ENCODE measurements around the gene ENTPD2.
"Not testable (repeated sequence)": the region's sequence is repeated elsewhere in the genome, so short reads cannot be mapped to it uniquely, and the experiment has no call there.

ENTPD2 gene

DNA sequence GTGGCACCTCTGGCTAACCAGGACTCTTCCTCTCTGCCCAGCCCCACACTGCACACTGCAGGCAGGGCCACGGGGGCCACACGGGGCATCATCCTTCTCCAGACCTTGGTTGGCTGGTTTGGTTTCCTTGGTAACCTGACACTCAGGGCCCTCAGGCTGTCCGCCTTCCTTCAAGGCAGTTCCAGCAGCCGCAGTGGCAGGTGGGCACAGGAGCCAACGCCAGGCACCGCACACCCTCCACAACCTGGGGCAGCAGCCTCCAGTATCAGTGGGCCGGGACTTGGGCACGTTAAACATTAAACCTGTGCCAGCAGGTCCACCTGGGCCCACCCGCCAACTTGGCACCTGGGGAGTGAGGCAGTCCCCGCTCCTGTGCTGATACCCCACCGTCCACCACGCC lies 9.8 kb downstream of the ENTPD2 start:
- no peak for DNase-seq

DNA sequence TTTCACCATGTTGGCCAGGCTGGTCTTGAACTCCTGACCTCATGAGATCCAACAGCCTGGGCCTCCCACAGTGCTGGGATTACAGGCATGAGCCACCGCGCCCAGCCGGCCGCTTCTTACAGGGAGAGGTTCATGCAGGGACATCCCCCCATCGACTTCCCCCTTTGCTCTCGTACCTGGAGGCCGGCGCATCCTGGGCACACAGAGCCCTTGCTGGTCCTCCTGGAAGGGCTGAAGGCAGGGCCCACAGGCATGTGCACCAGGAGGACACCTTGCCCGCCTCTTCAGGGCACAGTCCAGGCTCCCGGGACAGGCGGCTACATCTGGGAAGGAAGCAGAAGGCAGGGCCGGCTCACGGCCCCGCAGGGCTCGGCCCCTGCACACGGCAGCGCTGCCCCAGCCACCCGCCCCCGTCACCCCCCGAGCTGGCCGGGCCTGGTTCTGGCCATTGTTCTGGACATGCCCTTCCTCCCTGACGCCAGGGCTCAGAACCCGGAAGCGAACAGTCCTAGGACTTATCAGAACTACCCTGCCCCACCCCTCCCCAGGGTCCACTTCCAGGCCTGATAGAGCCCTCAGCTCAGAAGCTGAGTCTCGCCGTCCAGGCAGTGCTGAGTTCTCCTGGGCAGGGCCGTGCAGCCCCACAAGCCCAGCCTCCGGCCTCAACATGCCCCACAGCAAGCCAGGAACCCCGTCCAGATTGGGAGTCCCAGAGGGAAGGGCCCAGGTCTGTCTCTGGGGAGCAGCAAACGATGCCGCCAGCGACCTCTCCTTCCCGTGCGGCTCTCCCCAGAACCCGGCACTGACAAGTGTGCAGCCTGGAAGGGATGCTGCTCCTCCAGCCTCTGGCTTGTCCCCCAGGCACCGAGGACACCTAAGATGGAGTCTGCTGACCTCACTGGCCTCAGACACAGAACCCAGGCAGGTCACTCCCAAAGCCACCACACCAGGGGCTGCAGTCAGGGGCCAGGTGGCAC lies 10.8 kb downstream of the ENTPD2 start:
- DNase-seq, result no peak

- DNase-seq, result no peak
Observed at GRCh38 chr9:137041124-137041523, 12.7 kb downstream of the ENTPD2 start.

- no peak for DNase-seq
Observed at GRCh38 chr9:137040568-137040967, 13.3 kb downstream of the ENTPD2 start.

- DNase-seq, result no peak
Observed at GRCh38 chr9:137039611-137040366, 14.1 kb downstream of the ENTPD2 start.

DNA sequence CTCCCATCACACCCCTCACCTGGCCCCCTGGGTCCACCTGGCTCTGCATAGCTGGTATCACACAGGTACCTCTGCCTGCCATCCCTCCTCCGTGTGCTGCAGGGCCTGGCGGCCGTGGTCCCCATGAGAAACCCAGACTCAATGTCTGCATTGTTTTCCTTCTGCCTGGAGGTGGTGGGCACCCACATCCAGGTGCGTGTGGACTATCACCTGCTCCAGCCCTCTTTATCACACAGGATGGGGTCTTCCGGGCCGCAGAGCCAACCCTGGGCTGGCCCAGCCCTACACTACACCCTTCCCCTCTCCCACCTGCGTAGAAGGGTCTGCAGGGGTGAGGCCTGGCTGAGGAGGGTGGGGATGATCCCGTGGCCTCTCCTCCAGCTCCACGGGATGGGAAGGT lies 14.9 kb downstream of the ENTPD2 start:
- DNase-seq, result no peak

- no peak for DNase-seq
Observed at GRCh38 chr9:137037483-137037882, 16.4 kb downstream of the ENTPD2 start.

DNA sequence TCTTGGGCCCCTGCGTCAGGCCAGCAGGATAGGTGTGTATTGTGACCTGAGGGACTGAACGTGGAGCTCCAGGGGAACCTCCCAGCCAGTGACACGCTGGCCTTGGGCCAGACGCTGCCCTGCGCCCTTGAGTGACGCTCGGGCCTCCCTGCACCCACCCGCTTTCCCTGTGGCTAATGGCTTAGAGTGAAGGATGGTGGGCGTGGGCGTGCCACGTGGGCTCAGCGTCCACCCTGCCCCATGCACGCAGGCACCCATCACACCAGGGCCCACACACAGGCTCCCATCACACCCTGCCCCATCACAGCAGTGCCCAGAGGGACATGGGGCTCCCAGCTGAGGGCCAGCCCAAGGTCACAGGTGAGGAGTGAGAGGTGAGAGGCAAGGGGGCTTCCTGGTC lies 16.8 kb downstream of the ENTPD2 start:
- DNase-seq, result no peak

- no peak for DNase-seq
Observed at GRCh38 chr9:137035937-137036336, 17.9 kb downstream of the ENTPD2 start.

DNA sequence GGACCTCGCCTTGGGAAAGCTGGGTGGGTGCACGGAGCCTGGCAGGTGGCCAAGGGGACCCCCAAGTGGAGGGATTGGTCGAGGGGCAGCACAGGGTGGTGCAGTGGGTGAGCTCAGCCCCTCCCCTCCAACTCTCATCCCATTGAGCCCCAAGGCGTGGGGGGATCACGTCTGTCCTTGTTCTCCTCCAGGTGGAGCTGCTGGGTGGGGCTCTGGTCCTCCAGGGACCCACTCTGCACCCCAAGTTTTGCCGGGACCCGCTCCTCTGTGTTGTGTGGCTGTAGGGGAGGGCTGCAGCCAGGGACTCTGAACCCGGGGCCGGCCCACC lies 18.4 kb downstream of the ENTPD2 start:
- DNase-seq, result no peak

GRCh38 chr9:137034709-137035506 lies 19.0 kb downstream of the ENTPD2 start:
- no peak for DNase-seq

GRCh38 chr9:137034039-137034708 lies 19.7 kb downstream of the ENTPD2 start:
- no peak for DNase-seq

- not testable (repeated sequence) for DNase-seq
Observed at GRCh38 chr9:137033481-137033880, 20.4 kb downstream of the ENTPD2 start.

DNA sequence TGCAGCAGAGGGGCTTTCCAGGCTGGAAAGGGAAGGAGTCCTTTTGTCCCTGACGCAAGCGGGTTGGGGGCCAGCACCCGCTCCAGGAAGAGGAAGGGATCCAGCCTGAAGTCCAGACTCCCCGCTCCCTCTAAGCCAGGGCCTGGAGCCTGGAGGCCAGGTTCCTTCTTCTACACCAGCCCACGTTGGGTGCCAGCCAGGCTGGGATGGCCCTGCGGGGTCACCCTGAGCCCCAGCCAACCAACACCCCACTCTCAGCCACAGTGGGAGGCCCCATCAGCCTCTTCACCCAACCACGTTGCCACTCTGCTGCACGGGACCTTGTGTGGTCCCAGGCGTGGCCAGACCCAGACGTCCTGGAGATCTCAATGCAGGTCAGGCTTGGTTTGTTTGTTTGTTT lies 21.0 kb downstream of the ENTPD2 start:
- no peak for DNase-seq

GRCh38 chr9:137031904-137032640 lies 21.8 kb downstream of the ENTPD2 start, which contains the start of gene FUT7:
FUT7 (minus strand) TSS chr9:137032088; CDS start chr9:137031991, 97 bp downstream.
- no peak for DNase-seq

DNA sequence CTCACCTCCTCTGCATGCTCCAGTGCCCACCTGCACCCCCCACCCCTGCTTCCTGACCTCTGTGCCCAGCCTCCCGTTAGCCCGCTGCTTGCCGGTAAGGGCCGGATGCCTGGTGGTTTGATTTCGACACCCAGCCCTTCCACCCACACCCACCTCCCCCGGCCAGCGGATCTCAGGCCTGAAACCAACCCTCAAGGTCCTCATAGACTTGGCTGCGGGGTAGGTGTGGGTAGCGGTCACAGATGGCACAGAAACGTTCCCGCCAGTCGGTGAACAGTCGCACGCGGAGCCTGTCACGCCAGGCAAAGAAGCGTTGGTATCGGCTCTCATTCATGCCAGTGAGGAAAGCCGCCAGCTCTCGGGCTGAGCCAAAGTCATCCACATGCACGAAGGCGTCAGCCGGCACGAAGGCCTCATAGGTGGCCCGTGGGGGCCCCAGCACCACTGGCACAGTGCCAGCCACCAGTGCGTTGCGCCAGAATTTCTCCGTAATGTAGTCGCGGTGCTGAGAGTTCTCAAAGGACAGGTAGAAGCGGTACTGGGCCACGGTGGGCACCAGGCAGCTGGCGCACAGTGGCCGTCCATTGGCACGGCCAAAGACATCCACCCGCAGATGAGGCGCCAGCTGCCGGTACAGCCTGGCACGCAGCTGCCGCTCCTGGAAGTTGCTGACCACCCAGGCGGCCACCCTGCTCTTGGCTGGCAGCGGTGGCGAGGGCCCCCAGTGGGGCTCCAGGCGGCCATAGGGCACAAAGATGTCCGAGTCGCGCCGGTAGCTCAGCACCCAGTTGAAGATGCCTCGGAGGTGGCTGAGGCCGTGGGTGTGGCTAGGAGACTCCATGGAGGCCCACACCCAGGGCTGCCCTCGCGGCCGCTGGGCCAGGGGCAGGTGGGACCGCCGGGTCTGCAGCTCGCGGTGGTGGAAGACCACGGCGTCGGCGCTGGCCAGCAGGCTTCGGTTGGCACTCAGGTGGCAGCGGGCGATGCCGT lies 23.0 kb downstream of the ENTPD2 start:
- DNase-seq, result no peak

DNA sequence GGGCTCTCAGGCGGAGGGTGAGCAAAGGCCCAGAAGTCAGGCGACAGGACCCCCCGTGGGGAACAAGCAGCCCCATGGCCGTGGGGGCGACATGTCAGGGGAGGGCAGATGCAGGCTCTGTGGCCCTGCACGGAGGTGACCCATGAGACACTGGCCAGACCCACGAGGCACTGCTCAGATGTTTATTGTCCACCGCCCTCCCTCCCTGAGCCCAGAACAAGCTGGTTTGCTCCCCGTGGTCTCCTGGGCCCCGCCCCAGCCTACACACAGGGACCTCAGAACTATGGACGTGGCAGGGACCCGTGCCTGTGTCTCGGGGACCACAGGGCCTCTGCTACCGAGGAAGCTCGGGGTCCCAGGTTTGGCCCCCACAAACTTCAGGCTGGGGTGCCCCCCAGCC lies 23.9 kb downstream of the ENTPD2 start:
- no peak for DNase-seq

- DNase-seq, result no peak
Observed at GRCh38 chr9:137029058-137029936, 24.6 kb downstream of the ENTPD2 start.

DNA sequence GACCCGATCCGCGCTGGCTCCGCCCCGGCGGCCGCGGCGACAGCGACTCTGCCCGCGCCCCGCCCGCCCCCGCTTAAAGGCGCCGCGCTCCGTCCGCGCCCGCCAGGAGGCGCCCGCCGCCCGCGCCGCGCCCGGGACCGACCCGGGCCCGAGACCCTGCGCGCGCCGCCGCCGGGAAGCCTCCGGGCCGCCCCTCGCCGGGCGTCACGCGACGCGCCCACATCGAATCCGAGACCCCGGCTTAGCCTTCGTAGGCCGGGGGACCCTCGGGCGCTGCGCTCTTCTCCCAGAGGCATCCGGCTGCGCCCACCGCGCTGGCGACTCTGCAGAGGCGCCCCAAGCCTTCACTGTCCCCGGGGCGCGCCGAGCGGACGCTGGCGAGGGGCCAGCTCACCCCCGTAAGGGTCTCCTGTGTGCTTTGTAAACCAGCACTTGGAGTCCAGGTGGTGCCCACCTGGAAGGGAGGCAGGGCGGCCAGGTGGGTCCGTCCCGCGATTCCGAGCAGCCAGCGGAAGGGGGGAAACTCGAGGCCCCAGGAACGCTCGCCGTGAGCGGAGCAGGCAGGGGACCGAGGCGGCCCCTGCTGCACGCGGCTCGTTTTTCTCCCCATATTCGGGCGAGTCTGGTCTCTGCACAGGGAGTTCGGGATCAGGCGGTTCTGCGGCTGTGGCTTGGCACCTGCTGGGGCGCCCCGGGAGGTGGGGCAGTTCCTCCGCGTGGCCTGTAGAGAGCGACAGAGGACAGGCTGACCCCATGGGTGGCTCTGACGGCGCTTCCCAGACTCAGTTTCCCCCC lies 25.4 kb downstream of the ENTPD2 start:
- DNase-seq, result no peak

All from NCI-H187 treated with DMSO at 0.1 percent for 48 hours (cell line).